A673 (cell line): ENCODE results near the gene HDAC4. TPM values are rescaled to one million over a fixed set of nuclear protein-coding genes. Genes with fewer than 3 reads are reported as not detected.

ENCODE experiments used
- BruUV-seq: library from RNA; stranded (reverse); fragments of 400-500 nt; replicated peaks from 2 replicates; lab custom pipeline; 2021; lab: Mats Ljungman, UMichigan
- CTCF ChIA-PET: fragments of 300-600 bp; sonication (Branson Sonifier 250); formaldehyde crosslinking; loops from one replicate; lab custom pipeline; 2022; ENCODE audit warnings: antibody characterized with exemption; lab: Charles Lee
- POLR2A ChIA-PET: fragments of 300-600 bp; sonication (Branson Sonifier 250); formaldehyde crosslinking; loops from one replicate; lab custom pipeline; 2022; ENCODE audit warnings: antibody characterized with exemption; ENCODE audit not compliant: low non-redundant PET; lab: Charles Lee
- DNase-seq: peaks from one replicate; pipeline ENCODE4 v3.0.0-alpha.2; 2015; ENCODE audit warnings: low spot score
- H3K27ac ChIP-seq: fragments of 200-600 bp; sonication (generic); 2 replicates; pipeline ENCODE4 v1.5.1; 2016; ENCODE audit warnings: mixed run types, low read depth, mild to moderate bottlenecking, mixed read lengths, antibody characterized with exemption, low read length; ENCODE audit not compliant: poor library complexity, severe bottlenecking
- H3K27me3 ChIP-seq: fragments of 200-600 bp; sonication (generic); replicated peaks from 2 replicates; pipeline ENCODE4 v1.6.1; 2017; ENCODE audit warnings: mixed run types, low read depth, mild to moderate bottlenecking, mixed read lengths, antibody characterized with exemption, low read length; ENCODE audit not compliant: insufficient read depth, poor library complexity
- H3K36me3 ChIP-seq: fragments of 200-600 bp; sonication (generic); 2 replicates; pipeline ENCODE4 v1.6.1; 2016; ENCODE audit warnings: mixed run types, mild to moderate bottlenecking, mixed read lengths, antibody characterized with exemption, low read length; ENCODE audit not compliant: insufficient read depth, poor library complexity, severe bottlenecking
- H3K4me1 ChIP-seq: fragments of 200-600 bp; sonication (generic); 2 replicates; pipeline ENCODE4 v1.6.1; 2017; ENCODE audit warnings: mixed run types, mild to moderate bottlenecking, mixed read lengths, antibody characterized with exemption, low read length; ENCODE audit not compliant: insufficient read depth, poor library complexity, severe bottlenecking
- H3K4me3 ChIP-seq: fragments of 200-600 bp; sonication (generic); 2 replicates; pipeline ENCODE4 v1.5.1; 2016; ENCODE audit warnings: low read depth, mixed run types, mild to moderate bottlenecking, mixed read lengths, low read length; ENCODE audit not compliant: poor library complexity, severe bottlenecking
- H3K9me3 ChIP-seq: fragments of 200-600 bp; sonication (generic); 2 replicates; pipeline ENCODE4 v1.6.1; 2016; ENCODE audit warnings: mixed run types, low read depth, mild to moderate bottlenecking, mixed read lengths, antibody characterized with exemption, low read length; ENCODE audit not compliant: poor library complexity, severe bottlenecking
- CTCF ChIP-seq: fragments of 300-800, 200-600 bp; sonication (generic); conservative IDR thresholded peaks from 2 replicates; pipeline ENCODE4 v1.5.1; 2017; ENCODE audit warnings: low read depth, mild to moderate bottlenecking, antibody characterized with exemption, low read length, moderate library complexity, mixed read lengths
- EZH2 ChIP-seq: fragments of 200-600 bp; sonication (generic); IDR thresholded peaks from 2 replicates; pipeline ENCODE4 v1.6.1; 2017; ENCODE audit warnings: borderline replicate concordance, low read depth, mild to moderate bottlenecking, mixed read lengths, antibody characterized with exemption, low read length; ENCODE audit not compliant: poor library complexity, severe bottlenecking
- intact Hi-C: fragments of 100-400 bp; cut with micrococcal nuclease; formaldehyde crosslinking; loops from one replicate; pipeline ENCODE4 v1.10.0; 2022; ENCODE audit not compliant: unreplicated experiment
- total RNA-seq: library from RNA; stranded (reverse); gene quantifications from 2 replicates; pipeline ENCODE4 v1.2.3, GENCODE V29; 2021

Gene HDAC4
- total RNA-seq, 1 experiment from 2014 or later, result 40.0 TPM

GRCh38 chr2:239153806-239154591, 246.8 kb downstream of the HDAC4 start:
- intact Hi-C loops, result no loop called here
- no peaks in the 10 kb centered on the region for H3K4me1 ChIP-seq
- BruUV-seq, result no TSS peak
- ChIA-PET POLR2A (no interaction called here), CTCF (no interaction called here)
- TF ChIP-seq CTCF (no peak), EZH2 (no peak)
- peaks cover 4% of the 10 kb centered on the region for H3K36me3 ChIP-seq
- H3K9me3 ChIP-seq, result no peaks in the 10 kb centered on the region
- no peaks in the 10 kb centered on the region for H3K27me3 ChIP-seq
- no peak overlapping the region for H3K4me3 ChIP-seq
- no peak for DNase-seq
- no peak overlapping the region for H3K27ac ChIP-seq

GRCh38 chr2:239152916-239153305, 247.9 kb downstream of the HDAC4 start:
- no TSS peak for BruUV-seq
- Histone ChIP-seq H3K9me3 (no peaks in the 10 kb centered on the region), H3K36me3 (peaks cover 4% of the 10 kb centered on the region), H3K27me3 (no peaks in the 10 kb centered on the region), H3K27ac (no peak overlapping the region), H3K4me1 (no peaks in the 10 kb centered on the region), H3K4me3 (no peak overlapping the region)
- POLR2A ChIA-PET, result no interaction called here
- TF ChIP-seq EZH2, result no peak
- no peak for TF ChIP-seq CTCF
- no peak for DNase-seq
- CTCF ChIA-PET, result no interaction called here
- intact Hi-C loops, result no loop called here

GRCh38 chr2:239152239-239152915, 248.4 kb downstream of the HDAC4 start:
- H3K4me1 ChIP-seq, result no peaks in the 10 kb centered on the region
- no peak overlapping the region for H3K4me3 ChIP-seq
- BruUV-seq, result no TSS peak
- POLR2A ChIA-PET, result no interaction called here
- CTCF ChIA-PET, result no interaction called here
- intact Hi-C loops, result no loop called here
- no peak overlapping the region for H3K27ac ChIP-seq
- no peaks in the 10 kb centered on the region for H3K27me3 ChIP-seq
- DNase-seq, result no peak
- H3K36me3 ChIP-seq, result peaks cover 4% of the 10 kb centered on the region
- no peaks in the 10 kb centered on the region for H3K9me3 ChIP-seq
- TF ChIP-seq EZH2, result no peak
- no peak for TF ChIP-seq CTCF
